Trophoblast cell (in vitro differentiated cells and primary cell): ENCODE measurements around the gene MCRIP1.

ENCODE experiments used
- DNase-seq, 2 donors: peaks; one replicate each; pipeline ENCODE4 v3.0.0-alpha.2; 2016
- H2AFZ ChIP-seq: 2 replicates; pipeline ENCODE4 v1.6.1; 2013; ENCODE audit warnings: low read length, moderate library complexity, mild to moderate bottlenecking; ENCODE audit not compliant: insufficient read depth, poor library complexity
- H2AK5ac ChIP-seq: 2 replicates; pipeline ENCODE4 v1.6.1; 2013; ENCODE audit warnings: mild to moderate bottlenecking, low read length
- H2BK120ac ChIP-seq: 2 replicates; pipeline ENCODE4 v1.6.1; 2013; ENCODE audit warnings: low read length, mild to moderate bottlenecking, moderate library complexity; ENCODE audit not compliant: insufficient read depth, poor library complexity
- H2BK12ac ChIP-seq: 2 replicates; pipeline ENCODE4 v1.6.1; 2013; ENCODE audit warnings: mild to moderate bottlenecking, low read length, moderate library complexity
- H2BK5ac ChIP-seq: 2 replicates; pipeline ENCODE4 v1.6.1; 2013; ENCODE audit warnings: low read length, low read depth, moderate library complexity, mild to moderate bottlenecking; ENCODE audit not compliant: poor library complexity
- H3K14ac ChIP-seq: 2 replicates; pipeline ENCODE4 v1.6.1; 2013; ENCODE audit warnings: mild to moderate bottlenecking, low read length
- H3K18ac ChIP-seq: 2 replicates; pipeline ENCODE4 v1.6.1; 2013; ENCODE audit warnings: mild to moderate bottlenecking, low read length
- H3K23ac ChIP-seq: 2 replicates; pipeline ENCODE4 v1.6.1; 2013; ENCODE audit warnings: low read length
- H3K27ac ChIP-seq: 2 replicates; pipeline ENCODE4 v1.5.1; 2013; ENCODE audit warnings: low read depth, mild to moderate bottlenecking, inconsistent platforms, low read length, moderate library complexity
- H3K27me3 ChIP-seq: 2 replicates; pipeline ENCODE4 v1.6.1; 2013; ENCODE audit warnings: inconsistent platforms, mild to moderate bottlenecking, low read length, moderate library complexity; ENCODE audit not compliant: insufficient read depth
- H3K36me3 ChIP-seq, 2 experiments: 1 replicate in 1 of 2; 2 replicates in 1 of 2; pipeline ENCODE4 v1.6.1; 2013; ENCODE audit warnings: low read length in 2 of 2, mild to moderate bottlenecking in 2 of 2, moderate library complexity in 1 of 2; ENCODE audit not compliant: insufficient read depth in 2 of 2, control insufficient read depth in 1 of 2
- H3K4ac ChIP-seq: 2 replicates; pipeline ENCODE4 v1.6.1; 2013; ENCODE audit warnings: low read depth, mild to moderate bottlenecking, low read length, moderate library complexity
- H3K4me1 ChIP-seq, 2 experiments: 1 replicate in 1 of 2; 2 replicates in 1 of 2; pipeline ENCODE4 v1.6.1; 2013; ENCODE audit warnings: low read length in 2 of 2, mild to moderate bottlenecking in 2 of 2, moderate library complexity in 1 of 2; ENCODE audit not compliant: insufficient read depth in 2 of 2, control insufficient read depth in 1 of 2
- H3K4me2 ChIP-seq: 2 replicates; pipeline ENCODE4 v1.6.1; 2013; ENCODE audit warnings: inconsistent platforms, mild to moderate bottlenecking, low read length, moderate library complexity
- H3K4me3 ChIP-seq: 2 replicates; pipeline ENCODE4 v1.5.1; 2013; ENCODE audit warnings: mild to moderate bottlenecking, low read depth, low read length, inconsistent platforms
- H3K79me1 ChIP-seq: one replicate; pipeline ENCODE4 v1.6.1; 2013; ENCODE audit warnings: low read length
- H3K79me2 ChIP-seq: 2 replicates; pipeline ENCODE4 v1.6.1; 2013; ENCODE audit warnings: low read length, mild to moderate bottlenecking; ENCODE audit not compliant: control insufficient read depth, insufficient read depth, poor library complexity
- H3K9ac ChIP-seq: 2 replicates; pipeline ENCODE4 v1.6.1; 2013; ENCODE audit warnings: mild to moderate bottlenecking, low read length
- H3K9me3 ChIP-seq: 2 replicates; pipeline ENCODE4 v1.6.1; 2013; ENCODE audit warnings: low read depth, mild to moderate bottlenecking, control low read depth, inconsistent platforms, low read length; ENCODE audit not compliant: insufficient read depth
- H4K12ac ChIP-seq: 2 replicates; pipeline ENCODE4 v1.6.1; 2013; ENCODE audit warnings: low read depth, mild to moderate bottlenecking, low read length, moderate library complexity
- H4K8ac ChIP-seq: 2 replicates; pipeline ENCODE4 v1.6.1; 2013; ENCODE audit warnings: low read depth, mild to moderate bottlenecking, low read length, moderate library complexity
- H4K91ac ChIP-seq: one replicate; pipeline ENCODE4 v1.6.1; 2013; ENCODE audit warnings: low read depth, mild to moderate bottlenecking, low read length, moderate library complexity
- WGBS: extraction: QIAGEN DNeasy Blood & Tissue Kit; methylation state at CpG from one replicate; pipeline ENCODE4 v1.1.7; 2013; ENCODE audit warnings: missing lambda C conversion rate; ENCODE audit not compliant: insufficient read length, insufficient coverage; ENCODE audit errors: extremely low coverage; 5-methylcytosine and 5-hydroxymethylcytosine counted together

MCRIP1 gene

DNA sequence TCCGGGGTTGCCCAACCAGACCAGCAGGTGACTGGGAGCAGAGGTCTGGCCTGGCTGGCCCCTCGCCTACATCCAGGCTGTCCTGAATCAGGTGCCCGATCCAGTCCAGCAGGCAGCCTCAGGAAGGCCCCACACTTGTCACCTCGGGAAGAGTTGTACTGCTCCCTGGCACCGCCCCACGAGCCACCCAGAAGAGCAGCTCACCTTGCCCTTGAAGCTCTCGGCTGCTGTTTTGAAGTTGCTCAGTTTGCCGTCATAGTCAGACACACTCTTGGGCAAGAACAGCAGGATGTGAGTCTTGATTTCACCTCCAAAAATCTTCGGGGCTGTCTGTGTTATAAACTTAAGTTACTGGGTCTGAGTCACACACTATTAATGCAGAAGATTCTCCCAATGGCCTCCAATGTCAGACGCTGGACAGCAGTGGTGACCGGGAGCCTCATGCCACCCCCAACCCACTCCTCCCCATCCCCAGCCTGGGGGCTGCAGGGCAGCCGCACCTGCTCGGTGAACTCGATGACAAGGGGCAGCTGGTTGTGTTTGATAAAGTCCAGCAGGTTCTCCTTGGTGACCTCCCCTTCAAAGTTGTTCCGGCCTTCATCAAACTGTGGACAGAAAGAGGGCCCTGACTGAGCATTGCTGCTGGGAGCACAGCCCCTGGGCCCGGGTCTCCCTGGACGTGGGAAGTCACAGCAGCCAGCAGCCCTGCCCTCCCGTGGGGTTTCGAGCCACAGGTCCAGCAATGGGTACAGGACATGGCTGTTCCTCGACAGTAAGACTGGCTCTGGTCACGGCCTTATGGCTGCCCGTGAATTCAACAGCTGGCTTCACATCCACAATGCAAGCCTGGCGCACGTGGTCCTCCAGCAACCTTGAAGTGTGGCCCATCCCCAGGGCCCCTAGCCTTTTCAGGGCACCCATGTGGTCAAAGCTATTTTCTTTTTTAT is 13.9 kb upstream of the MCRIP1 start:
- Histone ChIP-seq H3K4me2 (no peak overlapping the region), H3K36me3 (peaks cover 82 to 86% of the 10 kb centered on the region in 2 experiments), H3K9me3 (peaks cover 2% of the 10 kb centered on the region), H2BK5ac (no peak overlapping the region), H4K12ac (no peak overlapping the region), H3K23ac (no peak overlapping the region), H4K91ac (no peak overlapping the region), H3K4me1 (no peaks in the 10 kb centered on the region), H4K8ac (no peak overlapping the region), H3K4me3 (no peak overlapping the region), H3K27ac (no peak overlapping the region), H2BK12ac (no peak overlapping the region), H3K27me3 (no peaks in the 10 kb centered on the region), H3K79me2 (no peaks in the 10 kb centered on the region), H3K79me1 (no peaks in the 10 kb centered on the region), H3K14ac (no peak overlapping the region), H2AFZ (no peak overlapping the region), H3K4ac (no peak overlapping the region), H3K9ac (no peak overlapping the region), H2AK5ac (no peak overlapping the region), H2BK120ac (no peak overlapping the region), H3K18ac (no peak overlapping the region)
- no CpG with 5 or more reads among the region's 24 CpGs for WGBS
- DNase-seq: no peak

DNA sequence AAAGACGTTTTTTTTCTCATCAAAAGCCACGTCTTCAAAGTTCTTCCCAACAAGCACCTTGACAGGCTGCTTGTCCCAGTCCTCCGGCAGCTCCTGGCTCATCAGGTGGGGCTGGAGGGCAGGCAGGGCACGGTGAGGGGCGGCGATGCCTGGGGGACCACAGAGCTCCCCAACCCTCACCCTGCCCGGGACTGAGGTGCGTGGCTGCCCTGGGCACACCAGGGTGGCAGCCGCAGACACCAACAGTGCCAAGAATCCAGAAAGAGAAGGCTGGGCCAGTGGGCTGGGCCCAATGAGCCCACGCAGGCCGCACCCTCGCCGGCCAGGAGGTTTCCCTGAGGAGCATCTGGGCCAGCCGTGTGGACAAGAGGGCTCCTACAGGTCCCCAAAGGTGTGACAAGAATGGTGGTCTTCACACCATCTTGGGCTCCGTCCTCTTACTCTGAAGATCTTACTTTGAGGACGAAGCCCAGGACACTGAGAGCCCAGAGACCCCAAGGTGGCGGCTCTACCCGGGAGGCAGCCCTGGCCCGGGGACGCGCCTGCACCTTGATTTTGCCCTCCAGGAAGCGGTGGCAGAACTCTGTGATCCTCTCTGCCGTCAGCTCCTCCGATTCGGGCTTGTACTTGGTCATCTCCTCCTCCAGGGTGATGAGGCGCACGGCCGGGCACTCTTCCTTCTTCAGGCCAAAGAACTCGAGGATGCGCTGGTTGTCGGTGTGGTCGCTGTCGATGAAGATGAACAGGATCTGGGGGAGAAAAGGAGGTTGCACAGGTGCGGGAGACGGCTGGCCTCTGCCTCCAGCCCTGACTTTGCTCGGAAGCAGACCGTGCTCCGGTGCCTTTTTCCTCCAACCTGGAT is 13.0 kb upstream of the MCRIP1 start:
- H3K27me3 ChIP-seq: no peaks in the 10 kb centered on the region
- peaks cover 4% of the 10 kb centered on the region for H3K9me3 ChIP-seq
- no peak overlapping the region for H3K9ac ChIP-seq
- no peak overlapping the region for H4K12ac ChIP-seq
- no peaks in the 10 kb centered on the region for H3K79me2 ChIP-seq
- H3K79me1 ChIP-seq: no peaks in the 10 kb centered on the region
- no peak overlapping the region for H3K4ac ChIP-seq
- no peak overlapping the region for H4K8ac ChIP-seq
- no peak overlapping the region for H2BK12ac ChIP-seq
- H3K4me3 ChIP-seq: no peak overlapping the region
- H3K4me2 ChIP-seq: no peak overlapping the region
- H2AK5ac ChIP-seq: no peak overlapping the region
- WGBS: no CpG with 5 or more reads among the region's 38 CpGs
- no peak for DNase-seq
- H2BK5ac ChIP-seq: no peak overlapping the region
- H3K27ac ChIP-seq: no peak overlapping the region
- peaks cover 76 to 77% of the 10 kb centered on the region in 2 experiments for H3K36me3 ChIP-seq
- no peak overlapping the region for H3K23ac ChIP-seq
- H2BK120ac ChIP-seq: no peak overlapping the region
- H3K18ac ChIP-seq: no peak overlapping the region
- H4K91ac ChIP-seq: no peak overlapping the region
- H2AFZ ChIP-seq: no peak overlapping the region
- H3K14ac ChIP-seq: no peak overlapping the region
- H3K4me1 ChIP-seq: peaks cover 0 to 6% of the 10 kb centered on the region in 2 experiments

DNA sequence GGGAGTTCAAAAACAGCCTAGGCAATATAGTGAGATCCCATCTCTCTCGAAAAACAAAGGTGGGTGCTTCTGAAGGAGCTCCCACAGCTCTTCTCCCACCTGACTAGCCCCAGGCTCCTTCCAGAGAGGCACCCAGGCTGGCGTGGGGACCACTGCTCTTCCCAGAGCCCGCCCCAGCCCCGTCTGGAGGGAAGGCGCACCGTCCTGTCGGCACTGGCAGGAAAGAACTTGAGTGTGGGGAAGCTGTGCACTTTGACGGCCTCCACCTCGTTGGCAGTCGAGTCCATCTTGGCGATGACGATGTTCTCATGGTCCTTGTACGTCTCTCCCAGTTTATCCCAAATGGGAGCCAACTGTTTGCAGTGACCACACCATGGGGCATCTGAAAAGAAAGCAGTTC is 12.3 kb upstream of the MCRIP1 start:
- Histone ChIP-seq H3K9me3 (peaks cover 4% of the 10 kb centered on the region), H4K12ac (peak overlapping the region; percentile 34), H2AK5ac (no peak overlapping the region), H2BK12ac (no peak overlapping the region), H3K27me3 (no peaks in the 10 kb centered on the region), H3K14ac (no peak overlapping the region), H3K79me1 (no peaks in the 10 kb centered on the region), H3K27ac (no peak overlapping the region), H3K36me3 (peaks cover 70 to 72% of the 10 kb centered on the region in 2 experiments), H2AFZ (no peak overlapping the region), H3K18ac (no peak overlapping the region), H3K9ac (no peak overlapping the region), H3K4me3 (no peak overlapping the region), H3K4ac (no peak overlapping the region), H3K4me1 (peaks cover 6 to 10% of the 10 kb centered on the region in 2 experiments), H2BK120ac (no peak overlapping the region), H3K79me2 (no peaks in the 10 kb centered on the region), H2BK5ac (no peak overlapping the region), H4K8ac (no peak overlapping the region), H3K4me2 (no peak overlapping the region), H3K23ac (no peak overlapping the region), H4K91ac (no peak overlapping the region)
- WGBS: no CpG with 5 or more reads among the region's 13 CpGs
- no peak for DNase-seq

GRCh38 chr17:81844887-81845286 is 11.8 kb upstream of the MCRIP1 start:
- Histone ChIP-seq H4K91ac (no peak overlapping the region), H3K23ac (no peak overlapping the region), H3K4me3 (no peak overlapping the region), H3K4me1 (peaks cover 6 to 10% of the 10 kb centered on the region in 2 experiments), H2BK5ac (no peak overlapping the region), H3K14ac (no peak overlapping the region), H3K36me3 (peaks cover 68 to 70% of the 10 kb centered on the region in 2 experiments), H3K9me3 (peaks cover 4% of the 10 kb centered on the region), H2BK12ac (no peak overlapping the region), H2AFZ (no peak overlapping the region), H3K79me1 (no peaks in the 10 kb centered on the region), H3K4ac (no peak overlapping the region), H4K8ac (no peak overlapping the region), H2AK5ac (no peak overlapping the region), H3K18ac (no peak overlapping the region), H2BK120ac (no peak overlapping the region), H4K12ac (no peak overlapping the region), H3K79me2 (no peaks in the 10 kb centered on the region), H3K27me3 (no peaks in the 10 kb centered on the region), H3K9ac (no peak overlapping the region), H3K4me2 (no peak overlapping the region), H3K27ac (no peak overlapping the region)
- DNase-seq: no peak
- WGBS: no CpG with 5 or more reads among the region's 13 CpGs
